SK-N-MC (cell line): ENCODE data around the gene INS.

Experiments
- EZH2 ChIP-seq: fragments of 200-600 bp; sonication (generic); IDR thresholded peaks from one replicate; pipeline ENCODE4 v1.6.1; 2017; ENCODE audit warnings: antibody characterized with exemption
- FOXP2 ChIP-seq: optimal IDR thresholded peaks from 2 replicates; pipeline ENCODE3; 2011; ENCODE audit warnings: mild to moderate bottlenecking, moderate library complexity; ENCODE audit not compliant: insufficient read depth; ENCODE audit errors: extremely low read length, control extremely low read depth
- POLR2AphosphoS5 ChIP-seq: IDR thresholded peaks from 2 replicates; pipeline ENCODE4 v1.6.1; 2012; ENCODE audit warnings: mild to moderate bottlenecking, low read depth, low read length, borderline replicate concordance

- TF ChIP-seq POLR2AphosphoS5: no peak
- no peak for TF ChIP-seq FOXP2
- no peak for TF ChIP-seq EZH2
These were observed 17.6 kb downstream of the INS start for GRCh38 chr11:2143477-2143798.
